ENCODE measurements around the gene IGFL1.

IGFL1 gene

DNA sequence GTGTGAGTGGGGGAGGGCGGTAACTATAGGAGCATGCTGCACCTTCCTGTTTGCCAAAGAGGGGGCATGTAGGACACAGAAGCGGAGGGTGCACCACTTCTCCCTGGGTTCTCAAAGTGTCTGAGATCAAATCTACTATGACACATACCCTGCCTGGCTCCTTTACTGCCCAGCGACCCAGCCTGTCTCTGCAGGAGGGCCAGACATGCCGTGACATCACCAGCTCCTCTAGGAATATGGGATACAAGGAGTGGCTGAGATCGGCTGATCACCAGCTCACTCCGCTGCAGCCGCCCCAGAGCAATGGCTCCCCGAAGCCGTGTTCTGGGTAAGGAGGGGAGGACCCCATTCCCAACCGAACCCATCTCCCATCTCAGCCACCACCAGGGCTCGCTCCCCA lies 16.4 kb upstream of the IGFL1 start:
- TF ChIP-seq ZFX (IDR thresholded peaks at IDR 0.05; ENCODE audit: borderline replicate concordance): no peak
- TF ChIP-seq, protein P1, sequence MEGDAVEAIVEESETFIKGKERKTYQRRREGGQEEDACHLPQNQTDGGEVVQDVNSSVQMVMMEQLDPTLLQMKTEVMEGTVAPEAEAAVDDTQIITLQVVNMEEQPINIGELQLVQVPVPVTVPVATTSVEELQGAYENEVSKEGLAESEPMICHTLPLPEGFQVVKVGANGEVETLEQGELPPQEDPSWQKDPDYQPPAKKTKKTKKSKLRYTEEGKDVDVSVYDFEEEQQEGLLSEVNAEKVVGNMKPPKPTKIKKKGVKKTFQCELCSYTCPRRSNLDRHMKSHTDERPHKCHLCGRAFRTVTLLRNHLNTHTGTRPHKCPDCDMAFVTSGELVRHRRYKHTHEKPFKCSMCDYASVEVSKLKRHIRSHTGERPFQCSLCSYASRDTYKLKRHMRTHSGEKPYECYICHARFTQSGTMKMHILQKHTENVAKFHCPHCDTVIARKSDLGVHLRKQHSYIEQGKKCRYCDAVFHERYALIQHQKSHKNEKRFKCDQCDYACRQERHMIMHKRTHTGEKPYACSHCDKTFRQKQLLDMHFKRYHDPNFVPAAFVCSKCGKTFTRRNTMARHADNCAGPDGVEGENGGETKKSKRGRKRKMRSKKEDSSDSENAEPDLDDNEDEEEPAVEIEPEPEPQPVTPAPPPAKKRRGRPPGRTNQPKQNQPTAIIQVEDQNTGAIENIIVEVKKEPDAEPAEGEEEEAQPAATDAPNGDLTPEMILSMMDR (IDR thresholded peaks at IDR 0.05): no peak
- H3K27ac ChIP-seq: no peak overlapping the region

DNA sequence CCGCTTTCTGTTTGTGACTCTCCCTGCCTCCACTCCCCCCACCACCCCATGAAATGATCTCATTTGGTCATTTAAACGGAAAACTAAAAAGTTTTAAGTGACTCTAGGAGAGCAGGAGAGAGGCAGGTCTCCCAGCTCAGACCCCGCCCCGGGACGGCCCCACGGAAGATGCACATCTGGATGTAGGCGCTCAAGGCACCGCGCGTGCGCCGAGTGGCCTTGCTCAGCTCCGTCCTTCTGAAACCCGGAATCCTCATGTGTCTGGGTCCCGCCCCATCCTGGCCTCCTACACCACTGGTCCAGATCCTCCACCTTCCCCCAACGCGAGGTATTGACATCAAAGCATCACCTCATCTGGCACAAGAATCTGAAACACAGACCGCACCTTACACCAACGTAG lies 15.7 kb upstream of the IGFL1 start:
- H3K27ac ChIP-seq: no peak overlapping the region
- TF ChIP-seq, protein P1 (IDR thresholded peaks at IDR 0.05): no peak
- no peak for TF ChIP-seq ZFX (IDR thresholded peaks at IDR 0.05; ENCODE audit: borderline replicate concordance)

DNA sequence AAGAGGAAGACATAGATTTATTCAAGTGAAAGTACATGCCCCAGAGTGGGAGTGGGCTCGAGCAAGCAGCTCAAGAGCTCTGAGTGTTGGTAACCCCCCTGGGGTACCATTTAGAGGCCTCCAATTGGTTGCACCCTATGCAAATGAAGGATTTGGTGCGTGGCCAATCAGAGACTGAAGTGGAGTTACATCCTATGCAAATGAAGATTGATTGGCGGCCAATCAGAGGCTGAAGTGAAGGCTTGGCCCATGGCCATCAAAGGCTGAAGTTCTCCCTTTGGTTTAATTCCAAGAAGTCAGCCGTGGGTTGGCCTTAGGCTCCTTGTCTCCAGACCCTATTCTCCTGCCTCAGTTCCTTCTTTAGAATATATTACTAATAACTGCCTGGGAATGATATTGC lies 12.9 kb upstream of the IGFL1 start:
- TF ChIP-seq ZFX (IDR thresholded peaks at IDR 0.05; ENCODE audit: borderline replicate concordance): no peak
- TF ChIP-seq, protein P1 (IDR thresholded peaks at IDR 0.05): no peak
- no peak overlapping the region for H3K27ac ChIP-seq

DNA sequence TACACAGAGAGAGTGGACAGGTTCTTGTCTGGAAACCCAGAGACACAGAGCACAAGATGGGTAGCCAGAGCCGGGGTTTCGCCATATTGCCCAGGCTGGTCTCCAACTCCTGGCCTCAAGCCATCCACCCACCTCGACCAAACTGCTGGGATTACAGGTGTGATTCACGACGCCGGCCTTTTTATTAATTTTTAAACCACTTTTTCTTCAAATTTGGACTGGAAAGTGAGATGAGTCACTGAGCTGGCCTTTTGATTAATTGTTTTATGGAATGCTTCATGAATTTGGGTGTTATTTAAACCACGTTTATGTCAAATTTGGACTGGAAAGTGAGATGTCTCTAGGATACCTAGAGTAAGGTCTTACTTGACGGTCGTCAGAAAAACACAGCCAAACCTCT lies 12.1 kb upstream of the IGFL1 start:
- TF ChIP-seq, protein P1 (IDR thresholded peaks at IDR 0.05): no peak
- TF ChIP-seq ZFX (IDR thresholded peaks at IDR 0.05; ENCODE audit: borderline replicate concordance): no peak
- no peak overlapping the region for H3K27ac ChIP-seq

DNA sequence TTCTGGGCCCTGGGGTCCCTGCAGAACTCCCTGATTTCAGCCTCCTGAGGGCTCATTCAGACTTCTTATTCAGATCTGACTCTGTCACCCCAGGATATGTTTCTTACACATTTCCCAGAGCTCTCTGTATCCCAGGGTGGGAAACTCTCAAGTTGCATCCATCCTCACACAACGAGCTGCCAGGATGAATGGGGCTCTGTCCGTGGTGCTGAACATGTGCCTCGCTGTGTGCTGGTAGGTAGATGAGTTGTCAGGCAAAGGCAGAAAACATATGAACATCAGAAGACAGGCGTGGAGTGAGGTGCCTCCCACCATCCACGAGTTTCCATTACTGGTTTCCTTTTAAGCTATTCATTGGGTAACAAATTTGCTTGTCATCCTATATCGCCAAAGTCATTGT lies 11.4 kb upstream of the IGFL1 start:
- no peak overlapping the region for H3K27ac ChIP-seq
- TF ChIP-seq ZFX (IDR thresholded peaks at IDR 0.05; ENCODE audit: borderline replicate concordance): no peak
- TF ChIP-seq, protein P1 (IDR thresholded peaks at IDR 0.05): no peak

DNA sequence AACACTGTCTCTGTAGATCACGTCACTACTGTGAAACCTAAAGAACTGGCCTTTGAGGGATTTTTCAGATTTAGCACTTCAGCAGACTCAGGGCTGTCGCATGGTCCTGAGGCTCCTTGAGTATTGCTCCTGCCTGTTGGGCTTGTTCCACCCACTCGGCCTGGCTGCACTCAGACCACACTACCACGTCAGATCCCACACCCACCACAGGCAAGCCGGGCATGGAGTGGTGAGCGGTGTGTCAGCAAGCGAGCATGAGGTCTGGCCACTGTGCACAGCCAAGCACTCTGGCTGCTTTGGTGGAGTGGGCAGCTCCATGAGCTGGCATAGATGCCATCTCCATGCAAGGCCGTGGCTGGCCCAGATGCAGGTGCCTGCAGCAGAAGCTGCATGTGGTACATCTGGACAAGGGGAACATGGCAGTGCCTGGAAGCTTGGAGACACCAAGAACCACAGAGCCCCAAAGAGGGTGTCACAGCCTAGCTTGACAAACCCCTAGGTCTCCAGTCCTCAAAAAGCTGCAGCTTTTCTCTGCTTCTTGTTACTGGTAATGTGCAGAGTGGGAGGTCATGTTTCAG lies 9.4 kb upstream of the IGFL1 start:
- no peak for TF ChIP-seq ZFX (IDR thresholded peaks at IDR 0.05; ENCODE audit: borderline replicate concordance)
- TF ChIP-seq, protein P1 (IDR thresholded peaks at IDR 0.05): no peak
- no peak overlapping the region for H3K27ac ChIP-seq

DNA sequence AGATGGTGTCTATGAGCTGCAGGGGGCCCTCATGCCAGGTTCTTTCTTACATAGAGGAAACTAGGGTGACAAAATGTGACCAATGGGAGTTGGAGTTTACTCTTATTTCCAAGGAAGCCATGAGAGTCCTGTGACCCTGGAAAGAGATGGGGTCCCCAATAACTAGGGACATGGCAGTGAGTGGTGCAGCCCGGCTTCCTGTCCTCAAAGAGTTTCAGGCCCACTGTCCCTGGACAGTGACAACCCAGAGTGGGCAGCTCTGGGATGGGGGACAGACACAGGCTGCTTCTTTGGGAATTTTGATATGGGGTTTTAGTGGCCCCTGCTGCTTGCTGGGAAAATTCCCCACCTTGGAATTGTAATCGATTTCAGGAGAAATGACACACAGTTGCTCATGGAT lies 8.4 kb upstream of the IGFL1 start:
- no peak overlapping the region for H3K27ac ChIP-seq
- TF ChIP-seq, protein P1 (IDR thresholded peaks at IDR 0.05): no peak
- no peak for TF ChIP-seq ZFX (IDR thresholded peaks at IDR 0.05; ENCODE audit: borderline replicate concordance)
